Stimulated activated CD4-positive, alpha-beta T cell treated with anti-CD3 and anti-CD28 coated beads, Interleukin-4, amount 100 ng/mL, for 1 hour (primary cell): ENCODE data around the gene NCOA5.

ENCODE experiments used
- DNase-seq: peaks from one replicate; pipeline ENCODE4 v3.0.0-alpha.2; 2020

The NCOA5 gene

DNA sequence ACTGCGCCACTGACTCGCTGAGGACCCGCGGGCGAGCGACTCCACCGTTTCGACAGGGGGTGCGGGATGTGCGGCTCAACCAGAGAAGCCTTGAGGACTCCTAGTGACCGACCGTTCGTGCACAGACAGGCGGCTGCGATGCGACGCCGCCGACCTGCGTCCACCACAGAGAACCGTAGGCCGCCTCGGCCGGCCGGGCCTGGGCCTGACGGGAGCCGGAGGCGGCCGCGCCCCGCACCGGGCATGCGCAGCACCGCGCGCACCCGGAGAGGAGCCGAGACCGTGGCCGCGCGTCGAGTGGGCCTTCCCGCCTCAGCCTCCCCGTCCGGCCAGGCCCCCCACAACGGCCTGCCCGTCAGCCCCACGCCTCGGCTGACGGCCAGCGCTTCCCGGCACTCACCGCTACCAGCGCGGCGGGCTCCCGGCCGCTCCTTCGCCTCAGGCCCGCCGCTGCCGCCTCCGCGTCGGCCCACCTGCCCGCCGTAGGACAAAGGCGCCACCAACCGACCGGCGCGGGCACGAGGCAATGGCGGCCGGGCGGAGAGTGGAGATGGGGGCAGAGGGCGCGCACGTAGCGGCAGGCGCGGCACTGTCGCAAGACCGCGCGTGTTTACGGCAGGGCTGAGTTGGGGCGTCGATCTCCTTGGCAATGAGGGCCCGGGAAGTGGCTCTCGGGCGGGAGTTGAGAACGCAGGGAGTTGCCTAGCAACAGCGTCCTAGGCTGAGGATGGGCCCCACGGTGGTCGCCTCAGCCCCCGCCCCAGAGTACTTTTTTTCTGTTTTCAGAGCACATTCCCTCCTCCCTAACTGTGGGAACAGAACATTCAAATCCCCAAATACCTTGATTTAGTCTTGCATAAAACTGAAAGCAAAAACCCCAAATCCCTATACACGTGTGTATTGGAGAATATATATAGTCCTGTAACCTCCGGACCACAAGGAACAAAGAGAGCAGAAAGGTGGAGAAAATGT, at the start of gene NCOA5:
Gene NCOA5, minus strand, starts transcription at position 546 of the 972 bp plus-strand sequence. CDS start 10,538 bp downstream, outside the sequence.
- peak; percentile 95 for DNase-seq

GRCh38 chr20:46139266-46139889, 49.6 kb upstream of the NCOA5 start:
- no peak for DNase-seq

GRCh38 chr20:46137816-46138215, 48.1 kb upstream of the NCOA5 start:
- DNase-seq: no peak

DNA sequence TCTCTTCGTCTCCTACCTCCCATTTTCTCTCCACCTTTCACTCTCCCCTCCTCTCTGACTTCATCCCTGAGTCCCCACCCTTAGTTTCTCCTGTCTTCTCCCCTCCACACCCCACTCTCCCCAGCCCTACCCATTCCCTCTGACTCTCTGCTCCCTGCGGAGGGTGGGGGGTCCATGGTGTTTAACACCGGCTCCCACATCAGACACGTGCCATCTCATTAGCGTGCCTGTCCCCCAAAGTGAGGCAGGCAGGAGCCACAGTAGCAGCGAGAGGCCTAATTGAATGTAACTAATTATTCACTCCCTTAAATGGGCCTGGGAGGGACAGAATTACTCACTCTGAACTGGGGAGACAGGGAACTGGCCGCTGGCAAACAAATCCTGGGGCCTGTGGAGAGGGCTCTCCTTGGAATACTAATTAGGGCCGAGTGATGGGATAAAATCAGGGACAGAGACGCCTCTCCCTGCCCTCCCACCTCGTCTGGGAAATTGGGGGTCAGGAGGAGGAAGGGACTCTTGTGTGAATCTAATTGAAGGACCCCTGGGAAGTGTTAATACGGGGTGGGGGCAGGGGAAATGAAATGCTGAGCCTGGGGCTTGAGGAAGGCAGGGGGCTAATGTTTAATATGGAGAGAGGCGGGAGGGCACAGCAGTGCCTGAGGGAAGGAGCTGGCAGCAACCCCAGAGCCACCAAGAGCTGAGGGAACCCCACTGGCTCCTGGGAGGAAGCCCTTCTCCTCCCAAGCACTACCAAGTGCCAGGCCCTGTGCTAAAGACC, 46.3 kb upstream of the NCOA5 start:
- no peak for DNase-seq

GRCh38 chr20:46134716-46135115, 45.0 kb upstream of the NCOA5 start:
- DNase-seq: no peak

DNA sequence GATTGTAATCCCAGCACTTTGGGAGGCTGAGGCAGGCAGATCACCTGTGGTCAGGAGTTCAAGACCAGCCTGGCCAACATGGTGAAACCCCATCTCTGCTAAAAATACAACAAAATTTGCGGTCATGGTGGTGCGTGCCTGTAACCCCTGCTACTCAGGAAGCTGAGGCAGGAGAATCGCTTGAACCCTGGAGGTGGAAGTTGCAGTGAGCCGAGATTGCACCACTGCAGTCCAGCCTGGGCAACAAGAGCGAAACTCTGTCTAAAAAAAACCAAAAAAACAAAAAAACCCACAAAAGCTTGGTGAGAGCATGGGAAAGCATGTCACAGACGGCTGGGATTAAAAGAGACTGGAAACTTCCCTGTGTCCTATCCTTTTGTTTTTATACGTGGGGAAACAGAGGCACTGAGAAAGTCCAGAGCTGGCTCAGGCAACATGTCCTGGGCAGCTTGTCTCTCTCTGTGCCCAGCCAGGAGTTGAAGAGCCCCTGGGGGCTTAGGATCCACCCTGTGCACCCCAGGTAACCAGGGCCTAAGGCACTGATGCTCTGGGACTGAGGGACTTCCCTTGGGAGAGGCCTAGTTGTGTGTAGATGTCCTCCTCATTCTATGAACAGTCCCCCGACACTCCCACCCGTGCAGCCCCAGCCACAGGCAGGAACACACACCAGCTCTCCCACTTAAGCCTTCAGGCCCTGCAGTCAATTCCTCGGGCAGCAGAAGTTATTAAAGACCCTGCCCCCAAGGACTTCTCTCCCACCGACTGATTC, 44.3 kb upstream of the NCOA5 start:
- no peak for DNase-seq

- peak; percentile 60 for DNase-seq
Observed at GRCh38 chr20:46132705-46133120, 43.0 kb upstream of the NCOA5 start.

DNA sequence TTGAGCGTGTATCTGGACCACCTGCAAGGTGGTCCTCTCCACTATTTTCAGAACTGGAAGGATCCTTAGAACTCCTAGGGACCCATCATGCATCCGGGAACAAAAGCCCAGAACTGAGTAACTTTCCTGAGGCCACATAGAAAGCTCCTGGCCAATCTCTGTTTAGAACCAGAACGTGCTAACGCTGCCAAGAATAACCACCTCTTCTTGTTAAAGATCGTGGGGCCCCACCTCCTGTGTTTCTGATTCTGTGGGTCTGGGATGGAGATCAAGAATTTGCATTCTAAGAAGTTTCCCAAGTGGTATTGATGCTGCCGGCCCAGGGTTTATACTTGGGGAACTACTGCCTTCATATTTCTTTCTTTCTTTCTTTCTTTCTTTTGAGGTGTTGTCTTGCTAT, 41.6 kb upstream of the NCOA5 start:
- DNase-seq: no peak

DNA sequence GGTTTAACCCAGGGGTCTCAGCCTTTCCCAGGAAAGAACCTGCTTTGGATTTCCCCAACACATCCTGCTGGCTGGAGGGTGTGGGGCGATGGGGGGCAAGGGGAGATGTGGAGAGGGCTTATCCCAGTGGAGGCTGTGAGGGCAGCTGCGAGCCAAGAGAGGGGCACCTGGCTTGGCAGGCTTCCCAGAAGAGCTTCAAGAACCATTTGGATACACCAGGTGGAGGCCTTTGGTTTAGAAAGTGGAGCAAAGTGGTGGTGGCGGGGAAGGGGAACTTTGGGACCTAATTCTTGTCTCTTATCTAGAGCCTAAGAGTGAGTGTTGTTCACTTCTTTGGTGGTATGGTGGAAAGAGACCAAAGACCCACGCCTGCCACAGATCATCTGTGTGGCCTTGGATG, 40.8 kb upstream of the NCOA5 start:
- no peak for DNase-seq

DNA sequence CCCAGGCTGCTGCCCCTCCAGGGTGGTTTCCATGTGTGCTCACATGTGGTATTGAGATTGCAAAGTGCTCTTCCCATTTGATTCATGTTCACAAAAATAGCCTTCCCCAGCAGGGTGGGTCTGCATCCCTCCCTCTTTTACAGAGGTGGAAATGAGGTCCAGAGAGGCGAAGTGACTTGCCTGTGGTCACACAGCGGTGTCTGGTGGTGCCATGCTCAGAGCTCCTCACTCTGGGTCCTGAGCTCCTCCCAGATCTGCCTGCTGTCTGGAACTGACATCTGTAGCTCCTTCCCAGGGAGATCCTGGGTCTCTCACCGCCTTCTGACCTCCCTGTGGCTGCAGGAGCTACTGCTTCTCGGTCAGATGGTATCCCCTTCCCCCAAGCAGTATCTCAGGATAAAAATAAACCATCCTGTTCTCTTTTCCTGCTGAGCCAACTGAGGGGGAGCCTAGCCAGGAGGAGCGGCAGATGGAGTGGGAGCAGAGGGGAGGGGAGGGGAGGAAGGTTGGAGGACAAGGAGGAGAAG, 40.3 kb upstream of the NCOA5 start:
- no peak for DNase-seq

- DNase-seq: no peak
Observed at GRCh38 chr20:46128310-46129151, 38.8 kb upstream of the NCOA5 start.

GRCh38 chr20:46127396-46128010, 37.7 kb upstream of the NCOA5 start:
- DNase-seq: no peak

DNA sequence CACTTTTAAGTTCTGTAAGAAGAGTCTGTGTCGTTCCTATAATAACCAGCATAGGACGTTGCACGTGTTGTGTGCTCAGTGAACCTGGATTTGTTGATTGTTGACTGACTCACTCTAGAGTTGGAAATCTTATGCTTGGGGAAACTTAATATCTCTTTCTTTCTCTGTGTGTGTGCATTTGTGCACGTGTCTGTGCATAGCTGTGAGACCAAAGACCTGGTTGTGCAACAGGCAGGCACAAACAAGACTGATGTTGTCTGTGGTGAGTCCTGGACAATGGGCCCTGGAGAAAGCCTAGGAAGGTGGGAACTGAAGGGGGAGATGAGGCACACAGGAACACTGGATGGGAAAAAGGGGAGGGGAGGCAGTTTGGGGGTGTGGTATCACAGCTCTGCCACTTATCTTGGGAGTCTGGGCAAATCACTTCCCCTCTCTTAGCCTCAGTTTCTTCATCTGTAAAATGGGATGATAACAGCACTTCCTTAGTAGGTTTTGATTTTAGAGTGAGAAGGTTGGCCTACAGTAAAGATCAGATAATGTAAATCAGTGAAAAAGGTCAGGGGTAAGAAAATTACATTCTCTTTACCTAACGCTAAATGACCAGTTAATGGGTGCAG, 36.8 kb upstream of the NCOA5 start:
- no peak for DNase-seq

DNA sequence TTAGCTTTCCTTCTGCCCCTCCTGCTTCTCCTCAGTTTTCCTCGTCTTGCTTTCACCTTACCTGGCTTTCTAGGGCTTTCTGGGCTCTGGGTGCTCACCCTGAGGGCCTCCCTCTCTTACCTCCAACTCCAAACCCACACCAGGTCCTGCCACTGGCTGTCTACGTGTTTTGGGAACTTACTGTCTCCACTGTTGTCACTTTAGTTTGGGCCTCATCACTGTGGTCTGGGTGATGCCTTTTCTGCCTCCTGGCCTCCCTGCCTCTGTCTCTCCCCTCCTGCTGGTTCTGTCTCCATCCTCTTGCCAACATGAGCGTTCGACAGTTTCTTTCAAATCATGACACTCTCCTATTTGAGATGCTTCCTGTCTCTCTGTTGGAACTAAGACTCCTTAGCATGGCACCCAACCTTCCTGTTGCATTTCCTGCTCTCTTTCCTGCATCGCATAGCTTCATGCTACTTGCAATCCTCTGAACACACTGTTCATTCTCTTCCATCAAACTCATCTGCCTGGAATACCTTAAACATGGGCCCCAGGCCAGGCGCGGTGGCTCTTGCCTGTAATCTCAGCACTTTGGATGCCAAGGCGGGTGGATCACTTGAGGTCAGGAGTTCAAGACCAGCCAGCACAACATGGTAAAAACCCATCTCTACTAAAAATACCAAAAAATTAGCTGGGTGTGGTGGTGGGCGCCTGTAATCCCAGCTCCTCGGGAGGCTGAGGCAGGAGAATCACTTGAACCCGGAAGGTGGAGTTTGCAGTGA, 33.9 kb upstream of the NCOA5 start:
- DNase-seq: no peak

GRCh38 chr20:46122516-46123481, 33.0 kb upstream of the NCOA5 start:
- no peak for DNase-seq

DNA sequence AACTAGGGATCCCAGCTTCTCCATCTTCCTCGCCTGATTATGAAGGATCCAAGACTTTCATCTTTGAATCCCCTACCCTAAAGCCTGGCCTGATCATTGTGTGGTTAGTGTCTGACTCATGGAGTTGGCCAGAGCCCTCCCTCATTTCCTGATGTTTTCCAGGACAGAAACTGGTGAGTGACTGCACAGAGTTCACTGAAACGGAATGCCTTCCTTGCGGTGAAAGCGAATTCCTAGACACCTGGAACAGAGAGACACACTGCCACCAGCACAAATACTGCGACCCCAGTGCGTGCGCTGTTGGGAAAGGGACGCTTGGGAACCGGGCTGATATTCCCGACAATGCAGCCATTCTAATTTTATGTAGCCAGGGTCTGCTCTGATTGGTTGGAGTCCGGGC, 32.3 kb upstream of the NCOA5 start:
- DNase-seq: no peak

DNA sequence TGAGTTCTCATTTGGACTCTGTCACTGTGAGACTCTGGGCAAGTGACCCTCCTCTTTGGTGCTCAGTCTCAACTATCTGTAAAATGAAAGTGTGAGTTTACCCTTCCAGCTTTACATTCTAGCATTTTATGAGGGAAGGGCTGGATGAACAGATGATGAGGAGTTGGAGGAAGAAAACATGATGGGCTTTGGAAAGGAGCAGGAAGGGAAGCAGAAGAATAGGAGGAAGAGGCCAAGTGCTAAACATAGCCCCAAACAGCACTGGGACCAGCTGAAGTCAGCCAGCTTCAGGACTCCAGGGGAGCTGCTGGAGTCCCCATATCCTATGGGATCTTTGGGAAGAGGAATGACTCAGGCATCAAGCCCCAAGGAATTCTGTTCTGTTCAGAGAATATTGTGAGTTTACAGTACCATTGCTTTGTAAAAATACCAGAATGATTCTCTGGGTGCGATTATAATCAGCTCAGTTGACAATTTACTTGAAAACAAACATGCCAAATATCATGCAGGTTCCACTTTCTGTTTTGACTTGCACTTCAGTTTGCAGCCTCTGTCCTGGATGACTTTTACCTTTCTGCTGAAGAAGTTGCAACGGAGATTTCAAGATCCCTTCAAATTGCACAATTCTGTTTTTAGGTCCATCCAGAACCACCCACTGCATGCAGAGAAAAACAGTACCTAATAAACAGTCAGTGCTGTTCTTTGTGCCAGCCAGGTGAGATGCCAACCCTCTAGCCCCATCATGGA, 31.6 kb upstream of the NCOA5 start:
- DNase-seq: no peak

GRCh38 chr20:46120136-46120535, 30.4 kb upstream of the NCOA5 start:
- DNase-seq: no peak
